T-helper 2 cell (primary cell): Measurements from ENCODE around the gene DNAI7.

ENCODE experiments used
- DNase-seq, 5 experiments: peaks; one replicate each; pipeline versions ENCODE4 v3.0.0 to v3.0.0-alpha.2; 2012 to 2022

The DNAI7 gene

DNA sequence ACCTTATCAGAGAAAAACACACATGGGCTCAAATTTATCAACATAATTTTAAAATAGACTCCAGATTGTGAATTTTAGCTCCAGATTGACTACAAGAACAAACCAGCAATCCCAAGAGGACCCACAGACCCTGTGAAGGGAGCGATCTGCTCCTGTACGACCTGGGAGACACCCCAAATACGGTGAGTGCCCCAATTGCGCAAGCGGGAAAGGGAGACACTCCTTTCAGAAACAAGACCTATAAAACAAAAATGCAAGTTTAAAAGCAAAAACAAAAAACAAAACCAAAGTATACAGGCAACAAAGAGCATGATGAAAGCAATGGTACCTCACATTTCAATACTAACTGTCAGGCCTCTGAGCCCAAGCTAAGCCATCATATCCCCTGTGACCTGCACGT, 32.1 kb downstream of the DNAI7 start:
- DNase-seq = no peak

DNA sequence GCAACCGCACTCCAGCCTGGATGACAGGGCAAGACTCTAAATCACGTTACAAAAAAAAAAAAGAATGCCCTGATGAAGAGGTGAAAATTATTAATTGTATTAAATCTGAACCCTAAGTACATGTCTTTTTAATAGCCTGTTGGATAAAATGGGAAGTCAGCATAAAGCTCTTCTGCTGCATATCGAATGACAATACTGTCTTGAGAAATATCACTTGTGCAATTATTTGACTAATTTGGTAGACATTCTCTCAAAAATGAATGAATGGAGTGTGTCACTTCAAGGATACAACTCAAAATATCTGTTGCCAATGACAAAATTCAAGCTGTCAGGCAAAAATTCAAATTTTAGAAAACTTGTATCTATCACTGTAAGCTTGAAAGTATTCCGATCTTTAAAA, 38.9 kb downstream of the DNAI7 start:
- DNase-seq = no peak

DNA sequence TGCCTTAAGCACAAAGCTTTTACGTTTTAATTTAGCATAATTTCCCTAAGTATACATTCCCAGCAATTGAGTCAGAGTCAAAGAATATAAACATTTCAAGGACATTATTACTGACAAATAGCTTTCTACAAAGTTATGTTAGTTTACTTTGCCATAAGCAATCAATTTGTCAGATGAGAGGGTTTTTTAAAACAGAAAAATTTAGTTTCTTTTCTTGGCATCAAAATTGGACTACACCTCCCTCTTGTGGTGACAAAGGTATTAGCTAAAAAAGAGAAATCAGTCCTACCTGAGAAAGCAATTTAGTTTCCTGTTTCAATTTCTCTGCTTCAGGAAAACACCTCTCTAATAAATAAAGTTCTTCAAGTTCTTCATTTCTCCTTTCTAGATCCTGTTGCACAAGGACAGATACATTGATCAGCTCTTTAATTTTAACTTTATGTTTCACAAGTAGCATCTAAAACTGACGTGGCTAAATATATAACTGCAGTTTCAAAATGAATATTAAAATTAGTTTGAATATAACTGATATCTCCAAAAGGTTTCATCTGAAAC, 39.9 kb downstream of the DNAI7 start:
- DNase-seq = peak in 2 of 5 experiments; percentile 17 to 64

DNA sequence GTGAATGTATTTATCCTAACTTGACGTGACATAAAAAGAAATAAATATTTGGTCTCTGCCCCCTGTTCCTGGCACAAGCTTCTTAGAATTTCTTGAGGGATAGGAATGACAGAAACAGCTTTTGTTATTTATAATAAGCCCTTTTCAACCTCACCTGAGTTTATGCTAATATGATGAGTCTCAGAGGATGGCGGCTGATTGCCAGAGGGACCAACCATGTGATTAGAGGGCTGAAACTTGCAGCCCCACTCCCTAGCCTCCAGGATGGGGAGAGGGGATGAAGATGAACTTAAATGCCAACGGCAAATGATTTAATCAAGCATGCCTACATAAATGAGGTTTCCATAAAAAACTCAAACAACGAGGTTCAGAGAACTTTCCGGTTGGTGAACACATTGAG, 42.9 kb downstream of the DNAI7 start:
- DNase-seq = no peak

DNA sequence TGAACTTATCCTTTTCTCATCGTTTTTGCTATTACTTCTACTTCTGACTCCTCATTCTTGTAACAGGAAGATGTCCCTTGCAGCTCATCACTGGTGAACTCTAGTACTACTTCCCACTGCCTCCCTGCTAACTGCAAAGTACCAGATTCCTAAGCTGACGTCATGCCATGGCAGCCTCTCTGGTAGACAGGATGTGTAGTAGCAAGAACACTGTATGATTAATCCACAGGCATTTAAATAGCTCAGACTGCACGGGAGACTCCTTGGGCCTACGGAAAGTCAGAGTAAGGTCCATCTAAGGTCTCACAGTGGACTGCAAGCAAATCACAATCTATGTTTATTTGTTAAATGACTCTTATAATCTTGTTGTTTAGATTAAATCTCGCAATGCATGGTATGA, 43.5 kb downstream of the DNAI7 start:
- no peak for DNase-seq

DNA sequence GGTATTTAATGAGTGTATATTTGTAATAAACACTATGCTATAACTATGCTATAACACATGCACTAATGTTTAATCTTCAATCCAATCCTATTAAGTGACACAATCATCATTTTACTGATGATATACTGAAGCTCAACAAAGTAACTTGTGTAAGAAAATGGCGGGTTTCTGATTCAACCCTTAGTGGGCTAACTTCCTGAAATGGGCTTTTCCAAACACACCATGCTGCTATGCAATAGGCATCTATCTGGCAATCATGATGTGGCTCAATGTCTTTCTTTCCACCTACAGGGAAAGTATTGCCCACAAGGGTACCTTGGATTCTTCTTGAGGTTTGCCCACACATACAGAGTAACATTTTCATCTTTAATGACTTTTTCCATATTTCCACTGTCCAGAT, 48.3 kb downstream of the DNAI7 start:
- DNase-seq = no peak

DNA sequence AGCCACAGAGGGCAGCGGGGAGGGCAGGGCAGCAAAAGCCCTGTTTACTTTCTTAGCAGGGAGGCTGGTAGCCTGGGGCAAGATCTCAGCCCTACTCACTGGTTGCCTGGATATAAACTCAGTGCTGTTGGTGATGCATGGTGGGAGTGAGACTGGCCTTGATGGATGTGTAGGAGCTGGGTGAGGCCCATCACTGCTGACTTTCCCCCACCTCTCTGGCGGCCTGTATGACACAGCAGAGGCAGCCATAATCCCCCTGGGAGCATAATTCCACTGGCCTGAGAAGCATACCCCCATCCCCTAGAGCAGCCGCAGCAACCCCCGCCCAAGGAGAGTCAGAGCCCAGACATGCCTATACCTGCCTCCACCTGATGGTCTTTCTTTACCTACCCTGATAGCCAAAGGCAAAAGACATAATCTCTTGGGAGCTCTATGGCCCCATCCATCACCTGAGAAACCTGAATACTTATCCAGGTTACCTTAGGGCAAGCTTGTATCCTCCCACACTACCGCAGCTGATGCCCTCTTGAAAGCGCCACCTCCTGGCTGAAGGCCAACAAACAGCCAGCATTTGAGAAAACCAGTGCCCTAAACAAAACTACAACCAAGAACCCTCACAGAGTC, 59.3 kb downstream of the DNAI7 start:
- DNase-seq = peak in 1 of 5 experiments; percentile 30

DNA sequence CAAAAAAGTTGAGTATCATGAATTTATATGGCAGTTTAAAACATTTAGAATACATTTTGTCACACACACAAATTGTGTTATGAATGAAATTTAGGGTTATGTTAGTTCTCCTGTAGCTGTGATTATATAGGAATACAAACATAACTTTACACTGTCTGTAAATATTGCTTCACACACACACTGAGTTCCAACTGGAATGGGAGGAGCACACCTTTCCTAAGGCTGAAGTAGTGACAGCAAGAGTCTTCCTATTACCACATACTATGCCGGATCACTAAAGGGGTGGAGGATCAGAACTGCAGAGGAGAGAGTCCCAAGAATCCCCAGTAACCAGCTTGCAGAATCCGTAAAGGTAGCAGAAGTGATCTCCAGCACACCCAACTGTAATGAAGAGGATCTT, 63.7 kb downstream of the DNAI7 start:
- DNase-seq = no peak

DNA sequence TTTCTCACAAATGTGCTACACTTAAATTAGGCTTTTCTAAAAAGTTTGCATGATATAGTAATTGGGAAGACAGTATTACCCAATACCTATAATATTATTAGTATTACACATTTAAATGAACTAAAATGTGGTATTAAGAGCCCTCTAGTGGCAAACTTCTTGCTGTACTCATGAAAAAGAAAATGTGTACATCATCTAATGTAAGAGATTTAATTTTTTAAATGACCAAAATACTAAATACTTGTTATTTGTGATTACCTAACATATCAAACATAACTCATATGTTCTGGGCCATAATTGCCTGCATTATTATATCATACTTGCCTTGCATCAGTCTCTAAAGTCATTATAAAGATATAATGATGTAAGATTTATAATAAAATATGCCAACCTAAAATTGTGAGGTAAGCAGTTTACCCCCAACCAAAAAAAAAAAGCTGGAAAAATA, 64.2 kb downstream of the DNAI7 start:
- DNase-seq = peak in 2 of 5 experiments; percentile 9 to 45

DNA sequence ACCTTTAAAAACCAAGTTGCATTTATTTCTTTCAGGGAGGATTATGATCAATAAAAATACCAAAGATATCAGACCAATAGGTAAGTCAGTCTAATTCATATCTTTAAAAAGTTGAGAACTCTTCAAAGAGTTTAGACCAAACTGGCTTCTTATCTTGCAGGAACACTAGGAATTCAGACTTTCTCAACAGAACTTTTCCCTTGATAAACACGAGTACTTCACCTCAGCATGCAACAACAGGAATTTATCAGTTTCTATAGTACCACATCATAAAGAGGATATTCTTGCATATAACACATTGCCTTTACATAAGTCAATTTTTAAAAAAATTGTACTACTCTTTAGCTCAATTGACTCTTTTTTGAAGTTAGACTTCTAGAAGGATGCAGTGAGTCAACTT, 68.2 kb downstream of the DNAI7 start:
- DNase-seq = no peak

DNA sequence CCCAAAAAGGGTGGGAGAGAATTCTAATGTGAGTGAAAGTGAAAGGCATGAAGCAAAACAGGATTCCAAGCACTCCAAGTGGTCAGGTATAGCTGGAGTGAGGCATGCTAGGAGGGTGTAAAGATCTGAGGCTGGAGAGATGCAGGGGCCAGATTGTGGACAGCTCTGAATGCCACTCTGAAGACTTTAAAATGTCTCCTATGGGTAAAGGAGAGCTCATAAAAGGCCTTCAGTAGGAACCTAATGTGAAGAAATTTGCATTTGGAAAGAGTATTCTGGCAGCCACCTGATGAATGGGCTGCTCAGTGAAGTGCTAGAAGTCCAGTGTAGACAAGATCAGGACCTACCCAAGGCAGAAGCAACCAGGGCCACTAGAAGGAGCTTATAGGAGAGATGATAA, 68.9 kb downstream of the DNAI7 start:
- DNase-seq = no peak

DNA sequence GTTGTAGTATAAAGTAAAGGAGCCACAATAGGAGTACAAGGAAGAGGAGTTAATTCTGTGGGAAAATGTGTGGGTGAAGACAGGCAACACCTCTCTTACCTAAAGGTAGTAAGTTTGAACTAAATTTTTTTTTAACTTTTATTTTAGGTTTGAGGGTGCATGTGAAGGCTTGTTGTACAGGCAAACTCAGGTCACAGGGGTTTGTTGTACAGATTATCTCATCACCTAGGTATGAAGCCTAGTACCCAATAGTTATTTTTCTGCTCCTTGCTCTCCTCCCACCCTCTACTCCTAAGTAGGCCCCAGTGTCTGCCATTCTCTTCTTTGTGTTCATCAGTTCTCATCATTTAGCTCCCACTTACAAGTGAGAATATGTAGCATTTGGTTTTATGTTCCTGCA, 70.5 kb downstream of the DNAI7 start:
- no peak for DNase-seq

DNA sequence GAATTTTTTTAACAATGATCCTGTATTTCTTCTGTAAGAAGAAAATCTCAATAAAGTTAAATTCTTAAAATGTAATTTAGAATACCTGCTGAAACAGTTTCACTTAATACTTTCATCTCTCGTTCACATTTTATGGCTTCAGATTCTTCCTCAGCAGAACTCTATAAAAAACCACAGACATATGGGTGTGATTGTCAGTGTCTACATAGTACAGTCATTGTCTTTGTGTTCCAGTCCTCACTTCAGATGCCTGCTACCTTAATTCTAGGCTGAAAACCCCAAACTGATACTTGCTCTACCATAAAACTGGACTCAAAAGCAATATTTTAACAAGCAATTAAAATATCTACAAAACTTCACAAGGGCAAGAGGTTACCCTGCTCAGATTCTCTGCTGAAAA, 71.8 kb downstream of the DNAI7 start:
- DNase-seq = peak in 1 of 5 experiments; percentile 6

DNA sequence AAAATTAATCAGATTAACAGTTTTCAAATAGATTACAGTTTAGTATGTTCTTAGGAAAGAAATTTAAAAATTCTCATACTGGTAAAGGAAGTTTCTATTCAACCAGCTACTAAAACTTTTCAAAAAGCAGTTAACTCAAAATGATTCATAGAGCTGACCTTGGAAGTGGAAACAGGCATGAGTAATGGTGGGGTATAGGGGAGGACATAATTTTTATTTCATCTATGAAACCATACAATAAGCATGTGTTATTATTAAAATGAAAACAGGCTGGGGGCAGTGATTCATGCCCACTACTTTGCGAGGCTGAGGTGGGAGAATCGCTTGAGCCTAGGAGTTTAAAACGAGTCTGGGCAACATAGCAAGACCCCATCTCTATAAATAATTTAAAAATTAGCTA, 73.0 kb downstream of the DNAI7 start:
- no peak for DNase-seq

DNA sequence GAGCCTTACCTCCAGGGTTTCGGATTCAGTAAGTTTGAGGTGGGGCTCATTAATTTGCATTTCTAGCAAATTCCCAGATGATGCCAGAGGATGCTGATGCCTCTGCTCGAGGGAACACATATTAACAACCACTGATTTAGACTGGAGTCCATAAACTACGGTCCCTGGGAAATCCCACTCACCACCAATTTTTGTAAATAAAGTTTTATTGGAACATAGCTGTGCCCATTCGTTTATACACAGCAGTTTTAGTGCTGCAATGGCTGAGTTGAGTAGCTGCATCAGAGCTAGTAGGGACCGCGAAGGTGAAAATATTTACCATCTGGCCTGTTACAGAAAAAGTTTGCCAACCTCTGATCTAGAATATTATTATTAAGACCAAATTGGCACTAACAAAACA, 73.8 kb downstream of the DNAI7 start:
- DNase-seq = no peak

DNA sequence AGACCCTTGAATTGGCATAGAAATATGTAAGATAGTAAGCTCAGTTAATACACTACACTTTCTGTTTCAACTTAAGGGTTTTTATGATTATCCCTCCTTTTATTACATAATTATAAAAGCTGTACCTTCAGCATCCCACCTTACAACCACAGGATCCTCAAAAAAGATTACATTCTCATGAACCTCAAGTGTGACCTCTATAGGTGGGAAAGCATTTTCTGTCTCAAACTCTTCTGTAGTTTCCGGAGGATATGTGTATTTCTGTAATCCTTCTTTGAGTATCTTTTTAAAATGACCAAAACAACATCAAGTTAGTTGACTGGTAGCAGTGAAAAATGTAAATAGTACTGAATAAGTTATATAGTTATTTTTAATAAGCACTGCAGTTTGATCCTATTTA, 75.9 kb downstream of the DNAI7 start:
- DNase-seq = no peak

DNA sequence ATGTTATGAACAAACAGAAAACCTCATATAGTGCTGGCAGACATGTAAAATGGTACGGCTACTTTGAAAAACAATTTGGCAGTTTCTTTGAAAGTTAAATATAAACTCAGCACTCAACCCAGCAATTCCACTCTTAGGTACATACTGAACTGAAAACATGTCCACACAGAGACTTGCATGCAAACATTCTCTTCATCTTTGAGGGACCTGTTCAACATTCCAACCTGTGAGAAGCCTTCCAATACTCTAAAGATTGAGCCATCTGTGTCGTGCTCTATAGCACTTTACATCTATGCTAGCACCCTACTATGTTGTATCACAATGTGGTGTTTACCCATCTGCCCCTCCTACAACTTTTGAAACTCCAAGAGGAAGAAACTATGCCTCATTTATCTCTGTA, 79.3 kb downstream of the DNAI7 start:
- DNase-seq = no peak

DNA sequence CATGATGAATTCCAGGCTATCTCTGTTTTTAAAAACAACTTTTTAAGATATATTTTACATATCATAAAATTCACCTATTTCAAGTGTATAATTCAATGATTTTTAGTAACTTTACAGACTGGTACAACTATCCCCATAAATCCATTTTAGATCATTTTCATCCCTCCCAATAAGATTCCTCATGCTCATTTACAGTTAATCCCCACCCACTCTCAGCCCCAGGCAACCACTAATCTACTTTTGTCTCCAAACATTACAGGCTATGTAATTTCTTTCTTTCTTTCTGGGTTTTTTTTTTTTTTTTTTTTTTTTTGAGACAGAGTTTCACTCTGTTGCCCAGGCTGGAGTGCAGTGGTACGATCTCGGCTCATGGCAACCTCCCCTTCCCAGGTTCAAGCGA, 81.3 kb downstream of the DNAI7 start:
- no peak for DNase-seq

DNA sequence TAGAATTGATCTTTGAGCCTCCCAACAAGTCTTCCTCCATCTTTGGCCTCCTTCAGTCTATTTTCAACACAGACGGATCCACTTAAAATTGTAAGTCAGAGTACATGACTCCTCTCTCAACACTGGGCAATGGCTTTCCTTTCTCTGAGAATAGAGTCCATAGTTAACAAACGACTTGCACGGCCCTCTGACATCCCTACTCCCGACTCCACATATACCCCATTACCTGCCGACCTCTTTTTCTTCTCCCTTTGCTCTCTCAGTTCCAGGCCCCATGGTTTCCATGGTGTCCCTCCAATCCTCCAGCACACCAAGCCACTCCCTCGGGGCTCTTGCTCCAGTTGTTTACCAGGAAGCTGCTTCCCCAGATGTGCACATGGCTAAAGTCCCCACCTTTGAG, 84.7 kb downstream of the DNAI7 start:
- no peak for DNase-seq

DNA sequence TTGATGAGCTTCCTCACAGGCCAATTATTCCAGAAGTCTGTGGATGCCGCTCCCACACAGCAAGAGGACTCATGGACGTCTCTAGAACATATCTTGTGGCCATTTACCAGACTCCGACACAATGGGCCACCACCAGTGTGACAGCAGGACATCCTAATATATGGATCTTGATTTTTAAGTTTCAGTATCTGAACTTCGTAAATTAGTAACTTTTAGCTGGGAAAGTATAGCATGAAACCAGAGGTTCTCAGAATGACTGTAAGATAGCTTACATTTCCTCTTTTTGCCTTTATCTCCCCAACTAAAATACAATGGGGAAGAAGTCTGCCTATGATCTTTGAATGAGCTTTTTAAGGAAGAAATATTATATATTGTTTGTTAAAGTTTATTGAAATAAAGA, 87.0 kb downstream of the DNAI7 start:
- peak in 1 of 5 experiments; percentile 4 for DNase-seq

DNA sequence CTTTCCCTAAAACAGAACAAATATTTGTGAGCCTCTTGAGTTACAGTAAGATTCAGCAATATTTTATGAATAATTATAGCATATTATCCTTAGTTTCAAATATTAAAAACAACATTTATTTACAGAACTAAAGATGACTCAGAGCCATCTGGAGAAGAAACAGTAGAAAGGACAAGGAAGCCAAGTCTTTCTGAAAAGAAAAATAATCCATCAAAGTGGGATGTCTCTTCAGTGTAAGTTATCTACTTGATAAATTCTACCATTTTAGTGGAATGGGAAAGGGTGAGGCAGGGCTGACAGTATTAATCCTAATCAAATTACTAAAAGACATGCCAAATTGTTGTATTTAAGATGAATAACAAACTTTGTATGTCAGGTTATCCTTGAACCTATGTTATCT, 88.1 kb downstream of the DNAI7 start:
- DNase-seq = no peak

DNA sequence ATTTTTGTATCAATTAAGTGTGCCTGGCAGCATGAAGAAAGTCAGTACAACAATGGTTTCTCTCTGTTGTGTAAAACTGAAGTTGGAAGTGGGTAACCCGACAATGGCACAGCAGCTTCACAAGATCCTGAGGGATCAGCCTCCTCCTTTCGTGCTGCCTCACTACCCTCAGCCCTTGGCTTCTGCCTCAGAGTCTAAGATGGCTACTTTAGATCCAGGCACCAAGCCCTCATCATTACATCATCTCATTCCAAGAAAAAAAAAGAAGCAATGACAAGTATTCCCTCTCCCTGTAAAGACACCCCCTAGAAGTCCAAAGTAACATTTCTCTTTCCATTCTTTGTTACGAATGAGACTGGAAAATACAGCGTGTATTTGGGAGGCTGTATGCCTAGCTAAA, 92.6 kb downstream of the DNAI7 start:
- DNase-seq = no peak

DNA sequence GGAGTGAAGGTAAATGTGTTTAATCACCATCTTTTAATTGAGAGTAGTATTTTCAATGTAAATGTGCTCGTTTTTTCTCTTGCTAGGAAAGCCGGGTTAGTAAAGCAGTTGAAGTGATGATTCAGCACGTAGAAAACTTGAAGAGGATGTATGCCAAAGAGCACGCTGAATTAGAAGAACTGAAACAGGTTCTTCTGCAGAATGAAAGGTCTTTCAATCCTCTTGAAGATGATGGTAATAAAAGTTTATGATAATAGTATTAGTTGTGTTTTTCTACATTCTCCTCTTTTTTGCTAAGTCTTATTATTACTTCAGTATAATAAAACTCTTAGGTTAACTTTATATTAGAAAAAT, 93.9 kb downstream of the DNAI7 start:
- no peak for DNase-seq

DNA sequence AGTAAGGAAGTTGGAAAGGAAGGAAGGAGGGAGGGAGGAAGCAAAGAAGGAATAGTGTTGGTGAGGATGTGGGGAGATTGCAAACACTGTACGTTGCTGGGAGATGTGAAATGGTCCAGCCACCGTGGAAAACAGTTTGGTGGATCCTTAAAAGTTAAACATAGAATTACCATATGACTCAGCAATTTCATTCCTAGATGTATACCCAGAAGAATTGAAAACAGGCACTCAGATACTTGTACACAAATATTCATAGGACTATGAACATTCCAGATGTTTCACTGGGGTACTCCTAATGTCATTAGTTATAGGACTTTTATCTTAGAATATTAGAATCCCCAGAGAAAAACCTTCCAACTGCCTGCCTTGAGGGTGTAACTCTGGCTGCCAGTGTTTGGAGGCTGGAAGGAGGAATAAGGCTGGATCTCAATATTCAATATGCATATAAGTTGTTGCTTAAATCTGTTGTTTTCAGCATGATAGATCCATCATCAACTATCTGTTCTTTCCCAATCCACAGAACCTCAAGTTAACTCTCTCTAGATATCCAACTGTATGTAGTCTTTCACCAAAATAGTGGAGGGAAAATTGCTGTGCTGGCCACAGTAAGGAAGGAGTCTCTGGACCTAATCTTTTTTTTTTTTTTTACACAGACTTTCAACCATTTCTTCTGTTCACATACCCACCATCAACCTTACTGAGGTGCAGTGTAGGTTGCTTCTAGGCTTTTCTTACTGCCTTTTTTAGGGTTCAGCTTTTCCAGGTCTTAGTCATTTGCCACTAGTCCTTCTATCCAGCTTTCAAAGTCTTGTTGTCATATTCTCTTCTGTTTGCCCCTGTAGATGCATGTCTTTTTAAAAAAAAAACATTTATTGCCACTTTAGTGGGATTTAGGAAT, 94.5 kb downstream of the DNAI7 start:
- DNase-seq = no peak
